Panc1 (cell line): ENCODE measurements around the gene OPN5. TPM values are rescaled to one million over a fixed set of nuclear protein-coding genes. Genes with fewer than 3 reads are reported as not detected.

Source experiments
- ATAC-seq: fragments of 200-7000 bp; cut with Tn5 transposase; 2 replicates; pipeline ENCODE4 v1.9.1; 2020; ENCODE audit warnings: mild to moderate bottlenecking, moderate library complexity
- BruUV-seq: library from RNA; stranded (reverse); fragments of 400-500 nt; replicated peaks from 2 replicates; lab custom pipeline; 2021; lab: Mats Ljungman, UMichigan
- CTCF ChIA-PET: fragments of 300-600 bp; sonication (Branson Sonifier 250); formaldehyde crosslinking; loops from one replicate; lab custom pipeline; 2022; ENCODE audit warnings: antibody characterized with exemption; lab: Charles Lee
- POLR2A ChIA-PET: fragments of 300-600 bp; sonication (Branson Sonifier 250); formaldehyde crosslinking; loops from one replicate; lab custom pipeline; 2022; ENCODE audit warnings: antibody characterized with exemption; lab: Charles Lee
- DNase-seq: peaks from one replicate; pipeline ENCODE4 v3.0.0-alpha.2; 2010; ENCODE audit warnings: low read depth, low spot score
- H3K27ac ChIP-seq: 2 replicates; pipeline ENCODE4 v1.5.1; 2011; ENCODE audit warnings: mild to moderate bottlenecking, low read length, inconsistent platforms
- H3K27me3 ChIP-seq: fragments of 200-500 bp; sonication (Bioruptor generic); 2 replicates; pipeline ENCODE4 v1.6.0; 2014; ENCODE audit warnings: low read length, inconsistent platforms; ENCODE audit not compliant: control insufficient read depth, insufficient read depth
- H3K36me3 ChIP-seq: fragments of 200-500 bp; sonication (Bioruptor generic); 2 replicates; pipeline ENCODE4 v1.5.1; 2014; ENCODE audit warnings: inconsistent platforms, mild to moderate bottlenecking, low read length, moderate library complexity; ENCODE audit not compliant: control insufficient read depth, insufficient read depth
- H3K4me1 ChIP-seq: 2 replicates; pipeline ENCODE4 v1.5.1; 2011; ENCODE audit warnings: inconsistent platforms, mild to moderate bottlenecking, low read length, moderate library complexity; ENCODE audit not compliant: control insufficient read depth, insufficient read depth
- H3K4me3 ChIP-seq, 2 experiments: 2 replicates each; pipeline ENCODE4 v1.5.1; 2011 to 2012; ENCODE audit warnings: low read depth in 2 of 2, low read length in 2 of 2, mild to moderate bottlenecking in 2 of 2, inconsistent platforms in 1 of 2, moderate library complexity in 1 of 2
- H3K9me3 ChIP-seq: fragments of 200-500 bp; sonication (Bioruptor generic); 2 replicates; pipeline ENCODE4 v1.5.1; 2014; ENCODE audit warnings: low read depth, mild to moderate bottlenecking, inconsistent platforms, low read length, moderate library complexity; ENCODE audit not compliant: control insufficient read depth, insufficient read depth
- CTCF ChIP-seq: fragments of 450-650 bp; IDR thresholded peaks from 2 replicates; pipeline ENCODE4 v1.5.1; 2017; ENCODE audit warnings: mild to moderate bottlenecking
- POLR2AphosphoS5 ChIP-seq: IDR thresholded peaks from 2 replicates; pipeline ENCODE4 v1.6.1; 2012; ENCODE audit warnings: mild to moderate bottlenecking, low read depth, low read length, moderate library complexity
- SIN3A ChIP-seq: IDR thresholded peaks from 2 replicates; pipeline ENCODE4 v1.6.1; 2012; ENCODE audit warnings: low read depth, mild to moderate bottlenecking, low read length, moderate library complexity, borderline replicate concordance; ENCODE audit not compliant: insufficient read depth
- TCF7L2 ChIP-seq: IDR thresholded peaks from 2 replicates; pipeline ENCODE4 v1.6.1; 2011; ENCODE audit warnings: mild to moderate bottlenecking, low read depth, low read length, inconsistent platforms
- in situ Hi-C: cut with HindIII; loops from 2 replicates; pipeline ENCODE4 v1.10.0; 2016; ENCODE audit warnings: low sequenced_read_pairs, low pct_unique_long_range_greater_than_20kb
- intact Hi-C: fragments of 100-400 bp; cut with micrococcal nuclease; formaldehyde crosslinking; loops from one replicate; pipeline ENCODE4 v1.10.0; 2022; ENCODE audit not compliant: unreplicated experiment
- total RNA-seq: library from RNA; stranded (reverse); gene quantifications from one replicate; pipeline ENCODE4 v1.2.1, GENCODE V29; 2021; ENCODE audit not compliant: unreplicated experiment
- TF ChIP-seq, protein P1 (sequence below), 2 experiments: IDR thresholded peaks; 2 replicates each; pipeline ENCODE4 v1.6.1; 2011 to 2012; ENCODE audit warnings: low read depth in 2 of 2, control low read depth in 1 of 2, low read length in 1 of 2, mild to moderate bottlenecking in 1 of 2, moderate library complexity in 1 of 2; ENCODE audit not compliant: insufficient read depth in 1 of 2

The OPN5 gene
- total RNA-seq, 1 experiment from 2014 or later: not detected

- Histone ChIP-seq H3K4me1 (no peaks in the 10 kb centered on the region), H3K9me3 (no peaks in the 10 kb centered on the region), H3K4me3 (no peak overlapping the region), H3K27me3 (no peaks in the 10 kb centered on the region), H3K27ac (no peak overlapping the region), H3K36me3 (no peaks in the 10 kb centered on the region)
- CTCF ChIA-PET: no interaction called here
- POLR2A ChIA-PET: no interaction called here
- TF ChIP-seq CTCF: no peak
- TF ChIP-seq POLR2AphosphoS5: no peak
- TF ChIP-seq TCF7L2: no peak
- no peak for TF ChIP-seq SIN3A
- TF ChIP-seq, protein P1, sequence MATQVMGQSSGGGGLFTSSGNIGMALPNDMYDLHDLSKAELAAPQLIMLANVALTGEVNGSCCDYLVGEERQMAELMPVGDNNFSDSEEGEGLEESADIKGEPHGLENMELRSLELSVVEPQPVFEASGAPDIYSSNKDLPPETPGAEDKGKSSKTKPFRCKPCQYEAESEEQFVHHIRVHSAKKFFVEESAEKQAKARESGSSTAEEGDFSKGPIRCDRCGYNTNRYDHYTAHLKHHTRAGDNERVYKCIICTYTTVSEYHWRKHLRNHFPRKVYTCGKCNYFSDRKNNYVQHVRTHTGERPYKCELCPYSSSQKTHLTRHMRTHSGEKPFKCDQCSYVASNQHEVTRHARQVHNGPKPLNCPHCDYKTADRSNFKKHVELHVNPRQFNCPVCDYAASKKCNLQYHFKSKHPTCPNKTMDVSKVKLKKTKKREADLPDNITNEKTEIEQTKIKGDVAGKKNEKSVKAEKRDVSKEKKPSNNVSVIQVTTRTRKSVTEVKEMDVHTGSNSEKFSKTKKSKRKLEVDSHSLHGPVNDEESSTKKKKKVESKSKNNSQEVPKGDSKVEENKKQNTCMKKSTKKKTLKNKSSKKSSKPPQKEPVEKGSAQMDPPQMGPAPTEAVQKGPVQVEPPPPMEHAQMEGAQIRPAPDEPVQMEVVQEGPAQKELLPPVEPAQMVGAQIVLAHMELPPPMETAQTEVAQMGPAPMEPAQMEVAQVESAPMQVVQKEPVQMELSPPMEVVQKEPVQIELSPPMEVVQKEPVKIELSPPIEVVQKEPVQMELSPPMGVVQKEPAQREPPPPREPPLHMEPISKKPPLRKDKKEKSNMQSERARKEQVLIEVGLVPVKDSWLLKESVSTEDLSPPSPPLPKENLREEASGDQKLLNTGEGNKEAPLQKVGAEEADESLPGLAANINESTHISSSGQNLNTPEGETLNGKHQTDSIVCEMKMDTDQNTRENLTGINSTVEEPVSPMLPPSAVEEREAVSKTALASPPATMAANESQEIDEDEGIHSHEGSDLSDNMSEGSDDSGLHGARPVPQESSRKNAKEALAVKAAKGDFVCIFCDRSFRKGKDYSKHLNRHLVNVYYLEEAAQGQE (IDR thresholded peaks at IDR 0.05; ENCODE audit: insufficient read depth in 1 of 2, low read depth in 2 of 2, low read length in 1 of 2): no peak
- DNase-seq: no peak
- no peak for ATAC-seq
- BruUV-seq: no TSS peak
- in situ Hi-C loops (no loop called here), intact Hi-C loops (no loop called here)
Observed at GRCh38 chr6:47862731-47863130, 80.9 kb downstream of the OPN5 start.

DNA sequence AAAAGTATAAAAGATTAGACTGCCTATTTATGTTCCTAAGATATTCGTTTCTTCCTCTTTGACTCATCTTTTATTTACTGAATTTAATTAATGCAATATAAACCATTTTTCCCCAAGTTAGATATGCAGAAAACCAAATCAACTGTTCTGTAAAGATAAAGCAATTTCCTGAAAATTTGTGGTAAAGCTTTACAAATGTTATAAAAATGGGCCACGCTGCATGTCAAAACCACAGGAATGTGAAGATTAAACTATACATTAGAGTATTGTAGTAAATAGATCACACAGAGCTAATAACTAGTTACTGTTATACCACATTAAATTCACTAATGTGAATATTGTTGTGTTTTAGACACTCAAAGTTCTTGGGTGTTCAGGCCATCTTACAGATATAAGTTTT lies 83.4 kb downstream of the OPN5 start:
- no peak for DNase-seq
- H3K9me3 ChIP-seq: no peaks in the 10 kb centered on the region
- H3K4me3 ChIP-seq: no peak overlapping the region
- in situ Hi-C loops: no loop called here
- no peak for ATAC-seq
- no TSS peak for BruUV-seq
- POLR2A ChIA-PET: no interaction called here
- H3K27ac ChIP-seq: no peak overlapping the region
- no peaks in the 10 kb centered on the region for H3K4me1 ChIP-seq
- intact Hi-C loops: no loop called here
- no peak for TF ChIP-seq TCF7L2
- TF ChIP-seq, protein P1 (IDR thresholded peaks at IDR 0.05; ENCODE audit: insufficient read depth in 1 of 2, low read depth in 2 of 2, low read length in 1 of 2): no peak
- no peak for TF ChIP-seq CTCF
- no peak for TF ChIP-seq POLR2AphosphoS5
- TF ChIP-seq SIN3A: no peak
- H3K27me3 ChIP-seq: no peaks in the 10 kb centered on the region
- CTCF ChIA-PET: no interaction called here
- no peaks in the 10 kb centered on the region for H3K36me3 ChIP-seq
